IPS-18a (cell line): ENCODE measurements around the gene CPNE7.

Experiments used
- H3K27ac ChIP-seq: one replicate; pipeline ENCODE4 v1.5.1; 2013; ENCODE audit warnings: low read length
- H3K27me3 ChIP-seq: one replicate; pipeline ENCODE4 v1.6.1; 2013; ENCODE audit warnings: mild to moderate bottlenecking, low read length; ENCODE audit not compliant: control insufficient read depth, insufficient read depth
- H3K36me3 ChIP-seq: one replicate; pipeline ENCODE4 v1.6.1; 2013; ENCODE audit warnings: low read depth, low read length; ENCODE audit not compliant: control insufficient read depth
- H3K4me1 ChIP-seq: one replicate; pipeline ENCODE4 v1.6.1; 2013; ENCODE audit warnings: low read depth, low read length; ENCODE audit not compliant: control insufficient read depth
- H3K4me3 ChIP-seq: one replicate; pipeline ENCODE4 v1.5.1; 2013; ENCODE audit warnings: low read length
- H3K9ac ChIP-seq: one replicate; pipeline ENCODE4 v1.6.1; 2013; ENCODE audit warnings: mild to moderate bottlenecking, low read length, moderate library complexity
- H3K9me3 ChIP-seq: one replicate; pipeline ENCODE4 v1.6.1; 2013; ENCODE audit warnings: low read depth, low read length; ENCODE audit not compliant: control insufficient read depth

Gene CPNE7

GRCh38 chr16:89561884-89562599, 13.5 kb upstream of the CPNE7 start:
- peaks cover 33% of the 10 kb centered on the region for H3K36me3 ChIP-seq
- no peak overlapping the region for H3K27ac ChIP-seq
- peak overlapping the region; percentile 93 for H3K9ac ChIP-seq
- H3K4me1 ChIP-seq: peaks cover 17% of the 10 kb centered on the region
- H3K27me3 ChIP-seq: no peaks in the 10 kb centered on the region
- H3K9me3 ChIP-seq: no peaks in the 10 kb centered on the region
- peak overlapping the region; percentile 79 for H3K4me3 ChIP-seq

- no peaks in the 10 kb centered on the region for H3K27me3 ChIP-seq
- H3K27ac ChIP-seq: no peak overlapping the region
- H3K4me3 ChIP-seq: peak overlapping the region; percentile 79
- no peak overlapping the region for H3K9ac ChIP-seq
- H3K9me3 ChIP-seq: no peaks in the 10 kb centered on the region
- peaks cover 33% of the 10 kb centered on the region for H3K36me3 ChIP-seq
- H3K4me1 ChIP-seq: peaks cover 17% of the 10 kb centered on the region
Measured at GRCh38 chr16:89562939-89563338, 12.6 kb upstream of the CPNE7 start.

GRCh38 chr16:89563639-89564392, 11.7 kb upstream of the CPNE7 start:
- Histone ChIP-seq H3K36me3 (peaks cover 33% of the 10 kb centered on the region), H3K9ac (no peak overlapping the region), H3K27ac (no peak overlapping the region)

DNA sequence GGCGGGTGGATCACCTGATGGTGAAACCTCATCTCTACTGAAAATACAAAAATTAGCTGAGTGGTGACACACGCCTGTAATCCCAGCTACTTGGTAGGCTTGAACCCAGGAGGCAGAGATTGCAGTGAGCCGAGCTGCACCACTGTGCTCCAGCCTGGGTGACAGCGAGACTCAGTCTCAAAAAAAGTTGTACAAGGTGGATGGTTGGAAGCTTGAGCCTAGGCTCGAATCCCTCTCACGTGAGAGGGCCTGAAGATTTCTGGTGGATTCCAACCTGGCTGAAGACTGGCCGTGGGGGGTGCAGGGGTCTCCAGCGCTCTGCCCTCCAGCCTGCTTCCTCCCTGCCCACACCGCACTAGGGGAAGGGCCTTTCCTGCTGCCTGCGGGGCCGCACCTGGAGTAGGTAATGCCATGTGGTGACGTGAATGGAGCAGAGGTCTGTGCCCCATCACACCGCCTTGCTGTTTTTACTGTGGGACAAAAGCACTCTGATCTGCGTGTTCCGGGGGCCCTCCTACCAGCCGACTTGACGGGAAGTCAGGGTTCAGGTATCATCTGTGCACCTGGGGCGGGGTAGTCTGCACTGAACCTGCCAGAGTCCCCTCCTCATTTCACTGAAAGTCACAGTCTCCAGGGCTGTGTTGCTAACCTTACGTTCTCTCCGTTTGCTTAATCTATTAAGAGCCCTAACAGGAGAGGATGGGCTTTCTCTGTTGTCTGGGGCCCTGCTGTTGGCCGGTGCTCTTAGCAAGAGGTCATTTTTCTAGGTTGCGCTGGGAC, 10.9 kb upstream of the CPNE7 start:
- Histone ChIP-seq H3K4me3 (peak overlapping the region; percentile 15), H3K27me3 (no peaks in the 10 kb centered on the region), H3K27ac (no peak overlapping the region), H3K4me1 (peaks cover 17% of the 10 kb centered on the region), H3K9me3 (no peaks in the 10 kb centered on the region), H3K9ac (peak overlapping the region; percentile 34), H3K36me3 (peaks cover 33% of the 10 kb centered on the region)

More at GRCh38 chr16:89563639-89564392, 11.7 kb upstream of the CPNE7 start:
- no peaks in the 10 kb centered on the region for H3K9me3 ChIP-seq
- H3K4me3 ChIP-seq: peak overlapping the region; percentile 15
- no peaks in the 10 kb centered on the region for H3K27me3 ChIP-seq
- H3K4me1 ChIP-seq: peaks cover 17% of the 10 kb centered on the region

- Histone ChIP-seq H3K9ac (peak overlapping the region; percentile 53), H3K9me3 (no peaks in the 10 kb centered on the region), H3K4me3 (peak overlapping the region; percentile 55), H3K4me1 (peaks cover 17% of the 10 kb centered on the region), H3K36me3 (peaks cover 33% of the 10 kb centered on the region), H3K27ac (peak overlapping the region; percentile 34), H3K27me3 (no peaks in the 10 kb centered on the region)
Measured at GRCh38 chr16:89565256-89565505, 10.4 kb upstream of the CPNE7 start.

DNA sequence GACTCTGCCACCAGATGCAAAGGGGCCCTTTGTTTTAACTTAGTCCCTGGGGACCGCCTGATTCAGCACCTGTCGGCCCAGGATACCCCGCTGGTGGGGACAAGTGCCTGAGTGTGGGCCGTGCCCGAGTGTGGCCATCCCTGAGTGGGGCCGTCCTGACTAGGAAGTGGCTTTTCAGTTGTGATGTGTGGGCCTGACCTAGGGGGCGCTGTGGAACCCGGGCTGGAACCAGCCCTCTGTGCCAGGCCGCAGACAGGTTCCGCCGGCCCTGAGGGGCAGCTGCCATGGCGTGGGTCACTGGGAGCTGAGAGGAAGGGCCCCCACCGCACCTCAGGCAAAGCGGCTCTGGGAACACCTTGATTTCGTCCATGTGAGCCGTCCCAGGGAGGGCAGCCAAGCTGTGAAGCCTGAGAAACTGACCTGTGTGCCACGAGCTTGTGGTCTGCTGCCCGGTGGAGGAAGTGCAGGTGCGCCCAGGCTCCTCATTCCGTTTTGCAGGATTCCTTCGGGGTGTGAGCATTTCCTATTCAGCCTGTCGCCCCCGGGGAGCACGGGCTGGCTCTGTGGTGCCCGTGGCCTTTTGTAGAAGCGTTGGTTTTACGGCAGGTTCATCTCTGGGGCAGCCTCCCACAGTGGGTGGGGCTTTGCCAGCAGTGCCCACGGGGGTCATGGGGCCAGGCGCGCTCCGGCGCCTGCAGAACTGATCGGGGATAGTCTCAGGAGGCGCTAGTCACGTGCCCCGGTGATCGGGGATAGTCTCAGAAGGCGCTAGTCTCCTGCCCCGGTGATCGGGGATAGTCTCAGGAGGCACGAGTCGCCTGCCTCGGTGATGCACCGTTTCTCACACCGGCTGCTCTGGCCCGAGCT, 9.8 kb upstream of the CPNE7 start:
- H3K36me3 ChIP-seq: peaks cover 33% of the 10 kb centered on the region
- peaks cover 17% of the 10 kb centered on the region for H3K4me1 ChIP-seq
- H3K9ac ChIP-seq: peak overlapping the region; percentile 53
- no peaks in the 10 kb centered on the region for H3K27me3 ChIP-seq
- peak overlapping the region; percentile 55 for H3K4me3 ChIP-seq
- peak overlapping the region; percentile 34 for H3K27ac ChIP-seq
- H3K9me3 ChIP-seq: no peaks in the 10 kb centered on the region

GRCh38 chr16:89567656-89568594, 7.6 kb upstream of the CPNE7 start:
- H3K9ac ChIP-seq: no peak overlapping the region
- no peaks in the 10 kb centered on the region for H3K9me3 ChIP-seq
- H3K4me1 ChIP-seq: peaks cover 9% of the 10 kb centered on the region

GRCh38 chr16:89569506-89570341, 5.8 kb upstream of the CPNE7 start:
- H3K4me1 ChIP-seq: no peaks in the 10 kb centered on the region

More at GRCh38 chr16:89567656-89568594, 7.6 kb upstream of the CPNE7 start:
- Histone ChIP-seq H3K36me3 (peaks cover 15% of the 10 kb centered on the region), H3K27me3 (no peaks in the 10 kb centered on the region), H3K4me3 (no peak overlapping the region), H3K27ac (no peak overlapping the region)

GRCh38 chr16:89570342-89570923, 5.1 kb upstream of the CPNE7 start:
- no peak overlapping the region for H3K4me3 ChIP-seq
- peaks cover 19% of the 10 kb centered on the region for H3K27me3 ChIP-seq
- no peaks in the 10 kb centered on the region for H3K4me1 ChIP-seq
- H3K27ac ChIP-seq: no peak overlapping the region
- H3K36me3 ChIP-seq: no peaks in the 10 kb centered on the region
- no peak overlapping the region for H3K9ac ChIP-seq
- no peaks in the 10 kb centered on the region for H3K9me3 ChIP-seq

More at GRCh38 chr16:89569506-89570341, 5.8 kb upstream of the CPNE7 start:
- Histone ChIP-seq H3K9ac (no peak overlapping the region), H3K27ac (no peak overlapping the region), H3K9me3 (no peaks in the 10 kb centered on the region), H3K27me3 (peaks cover 12% of the 10 kb centered on the region), H3K36me3 (no peaks in the 10 kb centered on the region), H3K4me3 (no peak overlapping the region)
